Bronchial epithelial cell (primary cell): Measurements from ENCODE around the gene SLC47A1. TPM values are rescaled to one million over a fixed set of nuclear protein-coding genes. Genes with fewer than 3 reads are reported as not detected.

ENCODE experiments used
- DNase-seq: peaks from one replicate; pipeline ENCODE4 v3.0.0-alpha.2; 2010; ENCODE audit warnings: low read depth
- FAIRE-seq: peaks from 2 replicates; lab custom pipeline; 2011; peaks lifted over from hg19 to GRCh38; lab: Jason Lieb, UNC
- H3K27me3 ChIP-seq: 2 replicates; pipeline ENCODE4 v1.5.1; 2011; ENCODE audit warnings: low read length; ENCODE audit not compliant: control insufficient read depth, insufficient read depth
- H3K36me3 ChIP-seq: 2 replicates; pipeline ENCODE4 v1.5.1; 2011; ENCODE audit warnings: low read length; ENCODE audit not compliant: control insufficient read depth, insufficient read depth
- H3K4me3 ChIP-seq: 2 replicates; pipeline ENCODE4 v1.5.1; 2011; ENCODE audit warnings: mild to moderate bottlenecking, low read depth, low read length, control low read depth
- total RNA-seq: library from RNA; depleted of rRNA; stranded (reverse); fragments of >200 nt; gene quantifications from 2 replicates; pipeline ENCODE4 v1.2.1, GENCODE V29; 2014
- TF ChIP-seq, protein P1 (sequence below): IDR thresholded peaks from 2 replicates; pipeline ENCODE4 v1.5.1; 2011; ENCODE audit warnings: mild to moderate bottlenecking, moderate library complexity, low read length, control low read depth, inconsistent platforms; ENCODE audit not compliant: insufficient read depth, severe bottlenecking

The SLC47A1 gene
- total RNA-seq, 1 donor from 2014 or later = 1.6 TPM

DNA sequence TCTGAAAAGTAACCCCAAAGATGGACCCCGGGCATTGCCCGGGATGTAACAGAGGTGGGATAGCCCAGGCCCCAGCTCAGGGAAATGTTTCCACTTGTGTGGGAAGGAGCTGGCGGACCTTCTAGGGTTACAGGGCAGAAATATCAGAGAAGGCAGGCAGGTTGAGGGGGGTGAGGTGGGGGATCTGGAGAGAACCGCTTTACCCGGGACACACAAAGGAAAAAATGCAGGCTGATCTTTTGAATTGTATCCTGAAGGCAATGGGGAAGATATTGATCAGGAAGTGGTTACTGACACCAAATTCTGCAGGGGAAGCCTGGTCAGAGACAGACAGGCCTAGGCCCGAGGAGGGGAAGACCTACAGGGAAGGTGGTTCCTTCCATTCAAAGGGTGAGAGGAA lies 3.5 kb downstream of the SLC47A1 start:
- no peak overlapping the region for H3K4me3 ChIP-seq
- TF ChIP-seq, protein P1, sequence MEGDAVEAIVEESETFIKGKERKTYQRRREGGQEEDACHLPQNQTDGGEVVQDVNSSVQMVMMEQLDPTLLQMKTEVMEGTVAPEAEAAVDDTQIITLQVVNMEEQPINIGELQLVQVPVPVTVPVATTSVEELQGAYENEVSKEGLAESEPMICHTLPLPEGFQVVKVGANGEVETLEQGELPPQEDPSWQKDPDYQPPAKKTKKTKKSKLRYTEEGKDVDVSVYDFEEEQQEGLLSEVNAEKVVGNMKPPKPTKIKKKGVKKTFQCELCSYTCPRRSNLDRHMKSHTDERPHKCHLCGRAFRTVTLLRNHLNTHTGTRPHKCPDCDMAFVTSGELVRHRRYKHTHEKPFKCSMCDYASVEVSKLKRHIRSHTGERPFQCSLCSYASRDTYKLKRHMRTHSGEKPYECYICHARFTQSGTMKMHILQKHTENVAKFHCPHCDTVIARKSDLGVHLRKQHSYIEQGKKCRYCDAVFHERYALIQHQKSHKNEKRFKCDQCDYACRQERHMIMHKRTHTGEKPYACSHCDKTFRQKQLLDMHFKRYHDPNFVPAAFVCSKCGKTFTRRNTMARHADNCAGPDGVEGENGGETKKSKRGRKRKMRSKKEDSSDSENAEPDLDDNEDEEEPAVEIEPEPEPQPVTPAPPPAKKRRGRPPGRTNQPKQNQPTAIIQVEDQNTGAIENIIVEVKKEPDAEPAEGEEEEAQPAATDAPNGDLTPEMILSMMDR = no peak
- DNase-seq (no peak), FAIRE-seq (no peak)
- no peaks in the 10 kb centered on the region for H3K36me3 ChIP-seq
- H3K27me3 ChIP-seq = peaks cover 2% of the 10 kb centered on the region

DNA sequence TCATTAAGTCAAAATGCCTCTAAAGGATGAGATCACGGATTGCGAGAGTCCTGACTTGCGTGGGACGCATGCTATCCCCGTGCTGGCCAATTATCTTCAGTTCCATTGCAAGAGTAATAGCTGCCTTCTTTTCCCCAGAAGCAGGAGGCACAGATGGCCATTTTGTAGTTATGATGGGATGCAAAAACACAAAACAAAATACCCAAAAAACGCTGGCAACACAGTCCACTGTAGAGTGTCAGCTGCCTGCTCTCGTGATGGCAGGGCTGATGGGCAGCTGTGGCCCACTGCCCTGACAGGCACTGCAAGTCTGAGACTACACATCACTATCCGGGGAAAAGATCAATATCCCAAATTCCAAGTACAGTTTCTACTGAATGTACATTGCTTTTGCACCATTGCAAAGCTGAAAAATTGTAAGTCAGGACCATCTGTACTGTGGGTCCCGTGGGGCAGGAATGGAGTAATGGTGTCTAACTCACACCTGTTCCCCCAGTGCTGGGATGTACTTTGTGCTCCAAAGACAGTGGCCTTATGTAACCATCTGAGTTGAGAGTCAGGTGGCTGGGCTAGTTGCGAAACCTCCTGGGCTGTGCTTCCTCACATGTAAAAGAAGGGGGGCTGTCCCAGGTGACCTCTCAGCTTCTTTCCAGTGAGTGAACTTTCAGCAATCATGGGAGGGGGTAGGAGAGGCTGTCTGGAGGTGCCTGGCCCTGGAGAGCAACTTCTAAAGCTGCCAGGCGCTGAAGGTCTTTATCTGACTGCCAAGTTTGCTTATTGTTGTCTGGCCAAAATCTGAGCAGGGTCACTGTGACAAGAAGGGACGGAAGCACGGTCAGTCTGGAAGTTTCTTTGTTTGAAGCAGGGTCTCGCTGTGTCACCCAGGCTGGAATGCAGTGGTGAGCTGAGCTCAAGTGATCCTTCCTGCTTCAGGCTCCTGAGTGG lies 4.7 kb downstream of the SLC47A1 start:
- Histone ChIP-seq H3K4me3 (no peak overlapping the region), H3K27me3 (peaks cover under 1% of the 10 kb centered on the region), H3K36me3 (no peaks in the 10 kb centered on the region)
- DNase-seq (no peak), FAIRE-seq (no peak)
- TF ChIP-seq, protein P1 = no peak

DNA sequence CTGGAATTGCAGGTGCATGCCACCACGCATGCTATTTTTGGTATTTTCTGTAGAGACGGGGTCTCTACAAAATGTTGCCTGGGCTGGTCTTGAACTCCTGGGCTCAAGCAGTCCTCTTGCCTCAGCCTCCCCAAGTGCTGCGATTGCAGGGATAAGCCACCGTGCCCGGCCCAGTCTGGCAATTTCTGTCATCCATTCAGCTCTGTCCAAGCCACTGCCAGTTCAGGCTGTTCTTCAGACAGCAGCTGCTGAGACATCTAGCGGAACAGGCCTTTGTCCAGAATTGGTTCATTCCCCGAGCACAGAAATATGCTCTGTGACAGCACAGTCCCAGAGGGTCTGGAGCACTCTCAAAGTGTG lies 5.4 kb downstream of the SLC47A1 start:
- TF ChIP-seq, protein P1 = no peak
- FAIRE-seq (no peak), DNase-seq (no peak)
- Histone ChIP-seq H3K36me3 (no peaks in the 10 kb centered on the region), H3K4me3 (no peak overlapping the region), H3K27me3 (no peaks in the 10 kb centered on the region)

DNA sequence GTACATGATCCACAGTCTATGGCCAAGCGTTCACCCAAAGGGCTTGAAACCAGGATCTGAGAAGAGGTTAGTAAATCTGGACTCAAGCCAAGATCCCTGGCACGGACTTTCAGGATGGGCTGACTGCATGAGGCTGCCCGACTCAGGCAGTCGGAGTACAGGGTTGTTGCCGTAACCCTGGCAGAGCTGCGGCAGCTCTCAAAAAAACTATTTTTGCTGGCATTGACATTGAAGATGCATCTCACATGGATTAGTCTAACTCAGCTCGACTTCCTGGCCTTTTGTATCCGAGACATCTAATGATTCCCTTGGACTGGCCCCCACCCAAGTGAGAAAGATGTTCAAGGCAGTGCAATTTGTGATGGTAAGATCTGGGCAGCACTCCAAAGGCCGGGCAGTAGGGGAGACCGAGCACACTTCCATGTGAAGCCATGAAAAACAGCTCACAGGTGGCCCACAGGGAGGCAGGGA lies 6.2 kb downstream of the SLC47A1 start:
- Histone ChIP-seq H3K36me3 (no peaks in the 10 kb centered on the region), H3K4me3 (no peak overlapping the region), H3K27me3 (no peaks in the 10 kb centered on the region)
- FAIRE-seq = peak; percentile 73
- TF ChIP-seq, protein P1 = no peak
- DNase-seq = no peak

DNA sequence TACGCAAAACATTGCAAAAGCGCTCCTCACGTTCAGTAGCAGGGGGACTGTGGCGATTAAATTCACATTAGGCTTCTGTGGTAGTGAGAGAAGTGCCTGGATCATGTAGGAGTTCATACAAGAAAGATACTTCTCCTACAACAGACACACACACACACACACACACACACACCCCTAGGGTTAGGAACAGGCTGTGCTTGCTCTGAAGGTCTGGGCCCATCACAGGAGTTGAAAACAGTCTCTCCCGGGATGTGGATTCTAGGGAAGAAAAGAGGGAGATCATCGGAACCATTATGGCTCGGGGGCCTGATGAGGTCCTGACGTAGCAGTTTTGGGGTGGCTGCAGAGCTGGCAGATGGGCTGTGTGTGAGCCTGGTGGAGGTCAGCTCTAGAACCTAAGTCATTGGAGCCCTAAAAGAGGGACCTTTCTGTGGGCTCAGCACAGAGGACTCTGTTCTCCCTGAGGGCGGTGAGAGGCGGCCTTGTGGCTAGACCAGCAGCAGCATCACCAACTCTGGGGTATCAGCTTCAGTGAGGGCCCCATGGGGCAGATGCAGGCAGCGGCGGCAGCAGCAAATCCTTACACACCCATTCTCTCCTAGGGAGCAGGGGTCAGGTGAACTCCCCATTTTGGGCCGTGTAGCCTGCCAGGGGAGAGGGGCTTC lies 7.2 kb downstream of the SLC47A1 start:
- Histone ChIP-seq H3K4me3 (no peak overlapping the region), H3K36me3 (no peaks in the 10 kb centered on the region), H3K27me3 (no peaks in the 10 kb centered on the region)
- FAIRE-seq = no peak
- TF ChIP-seq, protein P1 = no peak
- DNase-seq = no peak
